H1 (cell line): ENCODE results near the gene SRXN1. TPM values are rescaled to one million over a fixed set of nuclear protein-coding genes. Genes with fewer than 3 reads are reported as not detected.

Experiments
- EGR1 ChIP-seq: IDR thresholded peaks from 2 replicates; pipeline ENCODE4 v1.6.1; 2011; ENCODE audit warnings: low read depth, low read length, borderline replicate concordance
- polyA plus RNA-seq, 7 experiments: library from polyadenylated mRNA; depleted of rRNA in 3 of 7; stranded (reverse) in 5 of 7; unstranded in 2 of 7; fragments of >200 nt in 5 of 7; fragments of 200-250 nt in 2 of 7; gene quantifications; 1 replicate in 5 of 7; 2 replicates in 1 of 7; 4 replicates in 1 of 7; pipeline versions ENCODE4 v1.2.1 to v1.2.3, GENCODE V29; 2011 to 2013; ENCODE audit warnings: missing spikeins in 2 of 7, mixed read lengths in 2 of 7
- total RNA-seq: library from RNA; stranded (reverse); fragmentation: NEBNext Ultra II Directional; extraction: Animal tissue kit (Norgen Biotek cat#: 25700); gene quantifications from 2 replicates; pipeline ENCODE4 v1.2.1, GENCODE V29; 2021

The SRXN1 gene
- total and polyA plus RNA-seq, 2 of the 8 experiments (the other 6 are each of a cell fraction or from before 2014, with no cell fraction given): 12.2 to 15.8 TPM

GRCh38 chr20:692044-692443, 39.0 kb upstream of the SRXN1 start (continued):
- TF ChIP-seq EGR1: no peak
